GM21381 (cell line): ENCODE results near the gene GRID1.
"Not testable (repeated sequence)": the region's sequence is repeated elsewhere in the genome, so short reads cannot be mapped to it uniquely, and the experiment has no call there.

ENCODE experiments used
- ATAC-seq: cut with Tn5 transposase; IDR thresholded peaks from one replicate; pipeline ENCODE4 v1.9.1; 2021; ENCODE audit warnings: mild to moderate bottlenecking, moderate library complexity; ENCODE audit not compliant: unreplicated experiment

Gene GRID1

DNA sequence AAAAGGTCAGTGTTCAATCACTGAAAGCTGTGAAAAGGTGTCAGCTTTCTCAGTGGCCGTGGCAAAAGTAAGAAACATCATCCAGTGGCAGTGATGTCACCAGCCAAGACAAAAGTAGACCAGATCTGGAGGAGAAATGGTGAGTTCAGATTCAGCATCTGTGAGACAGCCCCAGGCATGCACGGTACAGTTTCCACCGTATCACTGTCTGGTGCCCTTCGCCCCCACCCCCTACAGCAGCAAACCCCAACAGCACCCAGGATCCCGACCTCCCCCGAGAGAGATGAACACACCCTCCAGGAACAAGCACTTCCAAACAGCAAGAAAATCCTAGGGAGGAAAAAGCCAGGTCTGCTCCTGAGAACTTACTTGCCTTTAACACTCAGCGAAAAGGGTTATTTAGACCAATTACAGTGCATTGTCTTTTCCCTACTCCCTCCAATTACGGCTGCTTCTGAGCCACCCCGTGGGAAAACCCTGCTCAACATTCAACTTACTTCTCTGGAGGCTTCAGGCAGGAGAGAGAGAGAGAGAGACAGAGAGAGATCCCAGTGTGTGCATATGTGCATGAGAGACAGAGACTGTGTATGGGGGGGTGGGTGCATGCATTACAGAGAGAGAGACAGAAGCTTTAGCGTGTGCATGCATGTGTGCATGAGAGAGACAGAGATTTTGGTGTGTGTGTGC lies 189.6 kb downstream of the GRID1 start:
- no peak for ATAC-seq

DNA sequence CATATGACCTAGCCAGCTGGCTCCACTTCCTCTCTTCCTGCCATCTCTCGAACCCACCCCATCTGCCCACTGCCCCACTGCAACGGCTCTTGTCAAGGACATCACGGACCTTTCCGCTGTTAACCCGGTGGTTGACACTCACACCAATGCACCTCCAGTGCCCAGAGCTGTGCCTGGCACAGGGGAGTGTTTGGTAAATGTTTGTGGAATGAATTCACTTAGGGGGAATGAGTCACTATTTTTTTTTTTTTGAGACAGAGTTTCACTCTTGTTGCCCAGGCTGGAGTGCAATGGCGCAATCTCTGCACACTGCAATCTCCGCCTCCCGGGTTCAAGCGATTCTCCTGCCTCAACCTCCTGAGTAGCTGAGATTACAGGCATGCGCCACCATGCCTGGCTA lies 191.1 kb downstream of the GRID1 start:
- ATAC-seq, result not testable (repeated sequence)

DNA sequence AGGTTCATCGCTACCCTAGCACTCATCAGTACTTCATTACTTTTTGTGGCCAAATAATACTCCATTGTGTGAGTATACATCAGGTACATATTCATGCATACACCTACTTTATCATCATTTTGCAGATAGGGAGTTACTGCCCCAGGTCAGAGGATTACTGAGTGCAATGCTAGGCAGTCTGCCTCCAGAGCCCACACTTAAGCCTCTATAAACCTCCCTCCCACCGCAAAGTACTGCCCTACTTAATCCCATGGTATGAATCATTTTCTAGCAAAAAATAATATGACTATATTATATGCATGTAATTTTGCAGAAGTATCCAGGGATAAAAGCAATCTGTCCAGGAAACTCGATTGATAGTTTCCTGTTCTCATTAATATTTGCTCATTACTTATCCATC lies 194.3 kb downstream of the GRID1 start:
- no peak for ATAC-seq

DNA sequence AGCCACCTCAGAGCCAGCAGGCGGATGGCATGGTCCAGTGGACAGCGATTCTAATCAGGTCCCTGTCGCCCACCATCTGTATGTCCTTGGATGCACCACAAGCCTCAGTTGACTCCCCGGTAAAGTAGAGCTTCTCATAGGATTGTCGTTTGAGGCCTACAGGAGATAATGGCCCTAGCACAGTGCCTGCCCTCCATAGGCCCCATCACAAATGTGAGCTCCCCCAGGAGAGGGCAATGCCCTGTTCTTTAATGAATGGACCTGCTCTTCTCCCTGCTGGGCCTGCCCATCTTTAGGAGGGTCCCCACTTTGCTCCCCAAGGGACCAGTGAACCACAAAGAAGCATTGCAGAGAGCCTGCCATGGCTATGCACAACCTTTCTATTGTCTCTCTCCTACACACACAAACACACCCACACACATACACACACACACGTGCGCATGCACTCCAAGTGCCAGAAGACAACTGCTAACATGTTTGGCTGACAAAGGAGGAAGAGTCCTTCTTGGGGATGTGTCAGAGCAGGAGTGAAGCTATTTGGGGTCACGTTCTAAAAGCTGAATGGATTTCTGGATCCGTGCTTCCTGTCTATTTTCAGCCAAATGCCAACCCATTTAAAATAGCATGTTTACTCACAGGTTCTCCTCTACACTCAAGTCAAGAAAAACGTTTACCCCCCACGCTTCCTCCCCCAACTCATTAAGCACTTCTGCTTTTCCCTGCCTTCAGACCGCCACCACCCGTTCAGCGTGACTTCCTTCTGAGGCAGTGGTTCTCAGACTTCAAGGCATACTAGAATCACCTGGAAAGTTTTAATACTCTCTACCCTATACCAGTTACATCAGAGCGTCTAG lies 196.1 kb downstream of the GRID1 start:
- ATAC-seq, result no peak

DNA sequence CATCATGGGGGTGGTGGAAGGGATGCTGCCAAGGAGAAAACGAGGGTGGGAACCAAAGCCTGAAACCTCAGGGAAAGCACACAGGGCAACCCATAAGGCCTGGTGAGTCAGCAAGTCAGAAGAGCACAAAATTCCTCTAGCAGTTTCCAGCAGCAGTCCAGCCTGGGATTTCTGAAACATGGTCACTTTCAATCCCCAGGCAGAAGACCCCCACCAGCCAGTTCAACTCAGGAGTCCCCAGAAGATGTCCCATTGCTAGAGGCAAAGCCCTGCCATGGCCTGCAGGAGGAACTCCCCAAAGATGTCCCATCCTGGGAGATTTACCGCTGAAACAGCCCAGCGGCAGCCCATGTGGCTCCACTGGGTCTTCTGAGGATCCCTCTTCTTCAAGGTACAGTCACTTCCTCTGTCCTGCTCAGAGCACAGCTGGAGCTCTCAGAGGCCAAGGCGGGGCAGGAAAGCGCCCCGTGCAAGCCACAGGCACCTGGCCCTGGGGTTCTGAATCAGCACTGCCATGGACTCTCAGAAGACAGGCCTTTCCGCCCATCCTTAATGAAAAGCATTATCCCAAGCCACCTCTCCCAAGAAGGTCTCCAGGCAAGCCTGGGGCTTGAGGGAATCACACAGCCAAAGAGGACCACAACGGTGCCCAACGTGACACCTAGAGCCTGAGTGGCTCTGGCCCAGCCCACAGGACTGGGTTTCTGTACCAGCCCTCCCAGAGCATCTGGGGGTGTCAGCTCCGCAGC lies 196.9 kb downstream of the GRID1 start:
- no peak for ATAC-seq

DNA sequence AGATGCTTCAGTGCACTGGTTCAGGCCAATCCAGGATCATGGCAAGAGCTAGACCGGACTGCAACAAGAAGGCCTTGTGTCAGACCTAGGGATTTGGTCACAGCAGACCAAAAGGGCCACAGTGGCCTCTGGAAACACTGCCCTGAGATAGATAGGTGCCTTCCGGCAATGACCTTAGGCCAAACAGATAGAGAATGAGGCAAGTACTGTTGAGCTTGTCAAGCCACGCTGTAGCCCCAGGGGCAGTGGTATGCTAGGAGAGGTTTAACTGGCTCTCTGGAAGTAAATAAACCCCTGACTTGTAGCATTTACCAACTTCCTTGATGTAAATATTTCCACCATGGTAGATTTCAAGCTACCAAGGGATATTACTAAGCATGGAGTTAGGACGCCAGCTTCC lies 197.5 kb downstream of the GRID1 start:
- ATAC-seq, result no peak

DNA sequence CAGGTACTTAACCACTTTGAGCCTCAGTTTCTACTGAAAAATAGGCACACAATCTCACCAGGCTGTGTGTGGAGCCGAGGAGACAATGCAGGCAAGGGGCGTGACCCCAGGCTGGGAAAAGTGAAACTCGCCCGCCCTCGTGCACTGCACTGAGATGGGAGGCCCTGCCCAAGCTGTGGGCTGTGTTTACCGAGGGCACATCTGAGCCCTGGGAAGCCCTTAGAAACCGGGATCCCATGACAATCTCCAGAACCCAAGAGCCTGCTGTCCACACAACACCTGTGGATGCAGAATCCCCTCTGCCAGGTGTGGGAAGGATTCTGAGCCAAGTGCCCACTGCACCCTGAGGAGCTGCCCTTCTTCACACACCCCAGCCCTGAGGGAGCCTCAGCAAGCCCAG lies 198.3 kb downstream of the GRID1 start:
- ATAC-seq, result no peak

DNA sequence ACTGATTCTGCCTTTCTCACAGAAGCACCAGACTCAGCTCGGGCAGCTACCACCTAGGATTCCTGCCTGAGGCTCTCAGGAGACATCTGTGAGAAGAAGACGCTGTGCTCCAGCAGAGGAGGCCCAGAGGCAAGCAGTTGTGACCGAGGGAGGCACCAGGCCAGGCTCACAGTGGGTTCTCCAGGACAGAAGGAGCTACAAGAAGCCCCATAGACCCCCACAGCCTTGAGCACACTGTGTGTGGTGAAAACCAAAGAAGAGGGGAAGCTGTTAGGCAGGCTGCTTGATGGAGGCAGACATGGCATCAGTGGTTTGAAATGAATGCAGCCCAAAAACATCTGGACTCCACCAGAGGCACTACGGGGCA lies 198.8 kb downstream of the GRID1 start:
- ATAC-seq, result no peak

DNA sequence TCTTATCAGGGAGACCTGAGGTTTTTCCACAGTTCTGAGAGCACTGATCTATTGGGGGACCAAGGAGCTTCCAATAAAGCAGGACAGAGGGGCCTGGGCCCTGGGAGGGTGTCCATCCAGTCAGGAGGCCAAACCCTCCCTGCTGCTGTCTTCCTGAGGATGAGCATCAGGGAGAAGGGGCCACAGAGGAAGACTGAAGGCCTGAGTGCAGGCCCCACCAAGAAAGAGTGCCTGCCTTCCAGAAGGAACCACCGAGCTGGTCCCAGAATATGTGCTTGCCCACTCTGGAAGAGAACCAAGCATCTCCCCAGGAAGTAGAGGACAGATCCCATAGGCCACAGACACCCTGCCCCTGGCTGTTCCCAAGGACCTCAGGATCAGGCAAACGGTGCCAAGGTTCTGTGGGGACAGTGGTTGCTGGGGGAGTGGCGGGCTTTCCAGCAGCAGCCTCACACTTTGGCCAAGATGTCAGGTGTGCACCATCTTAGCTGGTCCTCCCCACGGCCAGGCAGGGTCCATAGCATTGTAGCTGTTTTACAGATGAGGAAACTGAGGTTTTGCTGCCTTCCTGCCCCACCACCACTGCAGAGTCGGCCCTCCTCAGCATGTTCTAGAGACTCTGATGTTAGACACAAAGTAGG lies 199.4 kb downstream of the GRID1 start:
- ATAC-seq, result no peak

DNA sequence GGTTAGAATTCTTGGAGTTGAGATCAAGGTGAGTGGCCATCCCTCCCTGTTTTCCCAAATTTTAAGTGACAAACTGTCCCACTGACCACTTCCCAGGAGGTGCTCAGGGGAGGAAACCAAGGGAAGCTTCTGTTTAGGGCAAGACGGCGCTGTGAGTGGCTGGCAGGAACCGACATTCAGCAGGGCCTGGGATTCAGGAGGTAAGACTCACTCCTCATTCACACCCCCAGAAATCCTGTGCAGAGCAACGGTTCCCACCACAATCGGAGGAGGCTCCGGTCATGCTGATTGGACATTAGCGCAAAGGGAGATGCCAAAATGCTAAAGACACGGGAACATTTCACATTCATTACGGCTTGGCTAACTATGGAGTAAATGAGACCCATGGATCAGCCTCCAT lies 200.9 kb downstream of the GRID1 start:
- no peak for ATAC-seq

DNA sequence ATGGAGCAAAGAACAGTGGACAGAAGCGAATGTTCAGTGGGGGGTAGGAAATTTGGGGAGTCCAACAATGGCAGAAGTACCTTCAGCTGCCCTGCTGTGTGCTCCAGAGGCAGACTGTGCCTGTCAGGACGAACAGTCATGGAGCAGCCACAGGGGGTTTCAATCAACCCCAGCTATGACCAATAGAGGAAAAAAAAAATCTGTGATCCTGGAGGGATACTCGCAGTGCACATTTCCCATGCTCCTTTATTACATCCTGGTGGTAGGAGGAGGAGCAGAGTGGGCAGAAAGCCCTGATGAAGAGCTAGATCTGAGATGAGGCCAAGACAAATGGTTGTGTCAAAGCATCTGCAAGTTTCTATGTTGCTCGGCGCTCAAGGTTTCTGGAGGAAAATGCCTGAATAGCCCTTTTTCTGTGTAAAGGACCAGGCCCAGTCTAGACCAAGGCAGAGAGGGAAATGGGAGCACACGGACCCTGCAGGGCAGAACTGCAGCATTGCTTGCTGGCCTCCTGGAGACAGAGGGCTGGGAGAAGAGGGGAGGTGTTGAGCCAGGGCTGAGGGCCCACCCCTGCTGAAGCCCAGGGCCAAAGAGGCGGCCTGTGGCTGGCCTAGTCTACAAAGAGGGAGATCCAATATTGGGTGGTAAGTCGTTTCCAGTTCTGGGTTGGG lies 201.5 kb downstream of the GRID1 start:
- ATAC-seq, result no peak

DNA sequence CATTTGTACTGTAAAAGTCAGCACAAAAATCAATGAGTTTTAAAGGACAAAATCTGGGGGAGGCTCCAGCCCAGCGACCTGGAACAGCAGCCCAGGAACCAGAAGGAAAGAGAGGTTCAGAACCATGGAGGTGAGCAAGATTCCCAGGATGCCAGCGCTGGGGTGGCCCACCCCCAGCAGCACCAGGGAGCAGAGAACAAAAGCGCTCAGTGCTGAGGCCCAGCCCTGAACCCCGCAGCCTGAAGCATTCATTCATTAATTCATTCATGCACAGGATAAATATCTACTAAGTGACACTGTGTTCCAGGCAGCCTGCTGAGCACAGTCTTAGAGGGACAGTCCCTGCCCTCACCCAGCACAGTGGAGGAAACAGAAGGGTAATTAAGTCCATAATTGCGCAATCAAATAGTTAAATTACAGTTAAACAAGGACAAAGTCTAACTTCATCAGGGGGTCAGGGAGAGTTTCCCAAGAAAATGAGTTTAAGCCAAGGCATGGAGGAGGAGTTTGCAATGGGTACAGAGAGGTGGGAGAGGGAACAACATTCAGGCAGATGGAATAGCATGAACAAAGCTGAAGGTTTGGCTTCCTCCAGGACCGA lies 202.3 kb downstream of the GRID1 start:
- ATAC-seq, result no peak

DNA sequence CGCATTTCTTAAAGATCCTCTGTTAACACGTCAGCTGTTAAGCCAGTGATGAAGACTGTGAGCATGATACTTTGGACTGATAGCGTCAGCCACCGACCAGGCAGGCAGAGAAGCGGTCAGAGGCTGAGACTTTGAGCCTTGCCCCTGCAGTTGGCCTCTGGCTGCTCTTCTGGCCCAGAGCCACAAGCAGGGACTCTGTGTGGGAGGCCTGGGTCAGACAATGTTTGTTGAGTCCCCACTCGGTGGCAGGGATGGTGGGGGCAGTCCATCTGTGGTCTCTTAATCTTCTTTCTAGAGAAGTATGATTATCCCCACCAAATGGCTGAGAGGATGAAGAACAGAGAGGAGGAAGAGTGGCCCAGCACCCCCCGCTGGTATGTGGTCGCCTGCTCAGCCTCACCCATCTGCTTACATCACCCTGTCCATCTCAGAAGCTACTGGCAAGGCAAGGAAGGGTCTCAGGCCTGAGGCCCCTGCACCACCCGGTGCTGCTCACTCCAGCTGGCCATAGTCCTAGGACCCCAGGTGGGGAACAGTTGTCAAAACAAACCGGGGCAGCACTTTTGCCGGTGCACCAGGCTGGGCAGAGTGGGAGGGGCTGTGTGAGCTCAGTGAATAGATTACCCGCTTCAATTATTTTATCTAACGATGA lies 202.9 kb downstream of the GRID1 start:
- ATAC-seq, result no peak

DNA sequence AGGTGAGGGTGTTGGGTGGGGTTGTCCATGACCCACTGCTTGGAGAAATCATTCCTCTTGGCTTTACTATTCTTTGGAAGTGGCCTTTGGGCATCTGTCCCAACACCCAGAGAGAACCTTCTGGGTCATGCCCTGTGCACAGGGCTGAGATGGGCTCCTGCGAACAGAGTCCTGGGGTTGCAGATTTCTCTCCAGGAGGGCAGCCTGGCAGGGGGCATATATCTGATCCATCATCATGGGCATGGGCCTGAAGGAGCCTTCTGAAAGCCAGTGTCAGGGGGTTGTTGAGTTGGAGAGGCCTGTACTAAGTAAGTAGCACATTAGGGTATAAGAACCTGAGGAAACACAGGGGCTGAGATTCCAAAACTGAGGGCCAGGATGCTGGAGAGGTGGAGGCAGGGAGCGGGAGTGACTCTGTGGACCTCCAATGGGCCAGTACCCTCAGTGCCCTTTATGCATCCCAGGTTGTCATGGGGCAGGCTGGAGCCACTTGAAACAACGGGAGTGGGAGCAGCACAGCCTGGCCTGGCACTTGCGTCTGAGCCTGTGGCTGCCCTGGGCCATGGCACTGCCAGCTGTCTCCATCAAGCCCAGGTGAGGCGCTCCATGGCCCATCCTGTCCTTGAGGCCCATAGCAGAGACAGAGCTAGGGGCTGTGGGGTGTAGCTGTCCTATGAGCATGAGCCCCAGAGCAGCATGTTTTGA lies 203.7 kb downstream of the GRID1 start:
- ATAC-seq, result no peak

DNA sequence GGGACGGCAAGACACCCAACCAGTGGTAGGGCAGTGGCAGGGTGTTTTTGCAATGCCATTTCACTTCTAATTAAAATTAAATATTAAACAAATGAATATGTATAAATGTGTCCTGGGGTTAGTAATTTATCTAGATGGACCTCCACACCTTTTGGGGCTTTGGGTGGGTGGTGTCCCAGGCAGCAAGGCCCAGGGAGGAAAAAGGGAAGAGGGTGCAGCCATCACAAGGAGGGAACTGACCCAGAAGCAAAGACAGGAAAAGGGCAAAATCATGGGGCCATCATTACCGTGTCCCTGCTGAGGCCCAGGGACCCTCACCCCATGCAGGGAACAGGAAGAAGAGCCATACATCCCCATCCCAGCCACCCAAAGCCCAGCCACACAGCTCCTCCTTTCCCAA lies 204.6 kb downstream of the GRID1 start:
- no peak for ATAC-seq

DNA sequence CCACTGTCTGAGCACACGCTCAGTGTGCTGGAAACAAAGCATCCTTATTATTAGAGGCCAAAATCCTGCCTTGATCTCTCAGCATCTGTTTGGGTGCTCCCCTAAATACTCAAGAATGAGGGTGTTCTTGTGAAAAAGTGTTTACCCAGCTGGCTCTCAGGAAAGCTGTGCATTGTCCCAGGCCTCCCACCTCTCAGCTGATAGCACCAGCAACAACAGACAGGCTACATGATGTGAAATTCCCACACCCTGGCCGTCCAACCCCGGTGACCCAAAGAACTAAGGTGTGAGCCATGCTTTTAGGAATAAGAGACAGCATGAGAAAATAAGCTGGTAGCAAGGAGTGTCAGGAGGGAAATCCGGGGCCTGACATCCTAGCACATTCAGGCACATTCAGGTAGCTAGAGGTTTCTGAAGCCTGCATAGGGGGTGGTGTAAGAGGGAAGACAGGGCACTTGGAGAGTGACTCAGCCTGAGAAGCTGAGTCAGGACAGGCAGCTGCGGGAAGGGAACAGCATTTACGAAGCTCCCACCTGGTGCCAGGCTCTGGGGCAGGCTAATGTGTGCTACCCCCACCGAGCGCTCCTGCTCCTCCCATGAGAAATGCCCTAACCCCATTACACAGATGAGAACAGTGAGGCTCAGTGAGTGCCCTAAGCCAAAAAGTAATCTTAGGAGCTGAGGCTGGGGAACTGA lies 205.6 kb downstream of the GRID1 start:
- ATAC-seq, result no peak

DNA sequence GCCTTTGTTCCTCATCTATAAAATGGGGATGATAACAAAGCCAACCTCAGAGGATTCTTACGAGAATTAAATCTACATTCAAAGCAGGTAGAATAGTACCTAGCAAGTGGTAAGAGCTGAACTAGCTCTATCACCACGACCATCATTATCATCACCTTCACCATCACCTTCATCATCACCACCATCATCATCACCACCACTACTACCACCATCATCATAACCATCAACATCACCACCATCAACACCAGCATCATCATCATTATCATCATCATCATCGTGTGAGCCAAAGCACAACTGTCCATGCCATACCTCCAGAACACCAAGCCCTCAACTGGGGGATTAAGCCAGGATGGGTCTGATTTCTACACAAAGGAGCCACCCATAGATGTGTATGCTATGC lies 206.8 kb downstream of the GRID1 start:
- ATAC-seq, result no peak

DNA sequence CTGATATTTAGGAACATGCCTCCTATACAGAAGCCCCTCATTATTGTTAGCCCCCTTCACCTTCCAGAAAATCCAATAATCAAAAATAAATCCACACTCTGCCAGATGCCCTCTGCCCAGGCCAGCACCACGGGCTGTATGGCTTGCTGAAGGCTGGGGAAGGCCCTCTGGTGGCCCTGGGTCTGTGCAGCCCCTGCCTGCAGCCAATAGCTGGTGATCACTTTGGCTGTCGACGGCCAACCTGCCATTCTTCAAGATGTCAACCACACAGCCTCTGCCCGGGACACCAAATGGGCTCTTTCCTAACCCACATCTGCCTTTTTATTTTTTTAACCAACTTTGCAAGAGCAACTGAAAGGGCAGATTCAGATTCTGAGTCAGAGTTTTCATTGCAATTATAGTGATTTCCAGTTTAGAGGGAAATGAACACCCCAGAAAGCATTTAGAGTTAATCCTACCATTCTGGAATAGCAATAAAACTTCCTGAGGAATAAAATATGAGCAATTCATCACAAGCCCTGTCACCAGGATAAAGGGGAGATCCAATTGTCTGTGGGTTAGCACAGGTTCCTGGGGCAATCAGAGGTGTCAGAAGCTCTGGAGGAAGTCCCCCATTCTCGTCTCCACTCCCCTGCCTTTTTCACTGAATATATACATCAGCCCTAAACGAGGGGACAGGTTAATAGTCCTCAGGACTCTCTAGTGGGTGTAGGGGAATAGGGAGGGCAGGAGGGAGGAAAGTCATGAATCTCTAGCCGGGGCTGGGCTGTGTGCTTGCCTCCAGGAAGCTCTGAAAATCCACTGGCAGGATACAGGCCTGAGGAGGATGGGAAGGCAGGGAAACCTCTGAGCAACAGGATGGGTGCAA lies 211.3 kb downstream of the GRID1 start:
- no peak for ATAC-seq
